Thyroid gland (tissue), 4 donors: ENCODE measurements around the gene NEDD4. TPM values are rescaled to one million over a fixed set of nuclear protein-coding genes. Genes with fewer than 3 reads are reported as not detected.
"Not testable (repeated sequence)": the region's sequence is repeated elsewhere in the genome, so short reads cannot be mapped to it uniquely, and the experiment has no call there.

Experiments used
- DNase-seq, 2 donors: peaks; one replicate each; pipeline ENCODE4 v3.0.0-alpha.2; 2019
- H3K27ac ChIP-seq, 3 donors: fragments of 200-600 bp; sonication (generic); 1 replicate in 2 of 3; 2 replicates in 1 of 3; pipeline ENCODE4 v1.5.1; 2016 to 2019; ENCODE audit warnings: mild to moderate bottlenecking in 1 of 3, moderate library complexity in 1 of 3
- H3K27me3 ChIP-seq: fragments of 200-600 bp; sonication (generic); one replicate; pipeline ENCODE4 v1.5.1; 2019
- H3K36me3 ChIP-seq, 2 donors: fragments of 200-600 bp; sonication (generic); one replicate each; pipeline ENCODE4 v1.5.1; 2016 to 2019
- H3K4me1 ChIP-seq, 2 donors: fragments of 200-600 bp; sonication (generic); one replicate each; pipeline ENCODE4 v1.5.1; 2017 to 2019
- H3K4me3 ChIP-seq, 3 donors: fragments of 200-600 bp; sonication (generic); replicated peaks in 1 of 3; 1 replicate in 2 of 3; 2 replicates in 1 of 3; pipeline ENCODE4 v1.5.1; 2016; ENCODE audit warnings: mild to moderate bottlenecking in 1 of 3
- H3K9me3 ChIP-seq: fragments of 200-600 bp; sonication (generic); one replicate; pipeline ENCODE4 v1.5.1; 2017
- CTCF ChIP-seq, 6 experiments: fragments of 200-600 bp in 3 of 6; fragments of 450-650 bp in 3 of 6; sonication (generic) in 3 of 6; IDR thresholded peaks; one replicate each; pipeline ENCODE4 v1.5.1; 2016 to 2019; ENCODE audit warnings: antibody characterized with exemption in 6 of 6, mild to moderate bottlenecking in 2 of 6, inconsistent platforms in 1 of 6, moderate library complexity in 1 of 6
- POLR2A ChIP-seq, 2 donors: fragments of 450-650 bp; IDR thresholded peaks; one replicate each; pipeline ENCODE4 v1.6.1; 2017; ENCODE audit warnings: antibody characterized with exemption in 2 of 2, mild to moderate bottlenecking in 2 of 2, moderate library complexity in 1 of 2
- WGBS, 2 donors: methylation state at CpG; one replicate each; pipeline ENCODE4 v1.1.5; 2017; 5-methylcytosine and 5-hydroxymethylcytosine counted together
- intact Hi-C: fragments of 100-400 bp; cut with DNase I; formaldehyde crosslinking; loops from one replicate; pipeline ENCODE4 v1.15.1; 2023
- total RNA-seq, 4 donors: library from RNA; depleted of rRNA; stranded (reverse); fragments of >200 nt; gene quantifications; one replicate each; pipeline ENCODE4 v1.2.3, GENCODE V29; 2016

Gene NEDD4
- total RNA-seq, 4 donors from 2014 or later: 10.1 to 22.1 (median 19.2) TPM

DNA sequence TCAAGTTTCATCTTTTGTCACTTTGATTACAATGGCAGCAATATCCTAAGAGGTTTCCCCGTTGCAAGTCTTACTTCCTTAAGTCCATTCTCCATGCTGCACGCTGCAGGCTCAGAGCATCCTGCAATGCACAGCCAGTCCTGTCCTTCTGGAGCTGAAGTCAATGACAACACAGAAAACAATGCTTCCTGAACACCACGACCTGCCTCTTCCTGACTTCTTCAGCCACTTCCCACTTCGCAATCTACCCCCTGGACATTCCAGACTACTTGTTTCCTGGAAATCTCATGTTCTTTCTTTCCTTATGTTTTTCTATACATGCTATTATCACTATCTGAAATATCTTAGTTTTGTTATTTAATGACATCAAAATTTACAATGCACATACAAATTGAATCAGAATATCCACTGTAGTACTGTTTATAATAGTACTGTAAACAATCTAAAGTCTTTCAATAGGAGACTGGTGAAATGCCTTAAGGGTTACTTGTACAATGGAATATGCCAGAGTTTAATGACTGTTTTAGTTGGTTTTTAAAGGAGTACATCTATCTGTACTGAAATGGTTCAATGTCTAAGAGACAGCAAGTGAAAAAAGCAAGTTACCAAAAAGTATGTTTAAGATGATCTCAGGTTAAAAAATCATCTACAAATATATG, 136.8 kb downstream of the NEDD4 start:
- H3K36me3 ChIP-seq: no peaks in the 10 kb centered on the region

DNA sequence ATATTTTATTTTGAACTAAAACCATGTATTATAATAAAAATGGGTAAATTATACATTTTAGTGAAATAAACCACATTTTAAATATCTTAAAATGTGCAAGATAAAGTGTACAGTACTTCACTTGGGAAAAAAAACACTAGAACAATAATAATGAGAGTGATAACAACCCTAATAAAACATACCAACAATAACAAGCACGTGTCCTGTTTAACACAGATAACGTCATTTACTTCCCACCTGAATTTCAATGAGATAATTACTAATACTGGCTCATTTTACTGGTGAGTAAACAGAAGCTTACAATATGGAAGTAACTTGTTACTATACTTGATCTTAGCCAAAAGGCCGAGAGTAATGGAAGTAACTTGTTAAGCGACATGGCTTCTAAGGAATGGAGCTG, 140.3 kb downstream of the NEDD4 start:
- no peaks in the 10 kb centered on the region for H3K9me3 ChIP-seq
- no peak overlapping the region for H3K4me3 ChIP-seq
- no peak for DNase-seq
- no peak overlapping the region for H3K27ac ChIP-seq
- WGBS, 2 donors: 91 to 92% methylated on average over 4 of the region's 4 CpGs
- H3K27me3 ChIP-seq: no peaks in the 10 kb centered on the region
- intact Hi-C loops: no loop called here
- no peak for TF ChIP-seq CTCF (IDR thresholded peaks at IDR 0.05)
- TF ChIP-seq POLR2A (IDR thresholded peaks at IDR 0.05): no peak
- no peaks in the 10 kb centered on the region for H3K36me3 ChIP-seq
- no peaks in the 10 kb centered on the region for H3K4me1 ChIP-seq

More for the DNA sequence above, 136.8 kb downstream of the NEDD4 start:
- no peaks in the 10 kb centered on the region for H3K4me1 ChIP-seq
- no peak overlapping the region for H3K4me3 ChIP-seq
- intact Hi-C loops: no loop called here
- DNase-seq: no peak
- H3K9me3 ChIP-seq: no peaks in the 10 kb centered on the region
- no peaks in the 10 kb centered on the region for H3K27me3 ChIP-seq
- no peak for TF ChIP-seq CTCF (IDR thresholded peaks at IDR 0.05)
- TF ChIP-seq POLR2A (IDR thresholded peaks at IDR 0.05): no peak
- WGBS, 2 donors: 63 to 80% methylated on average over 4 of the region's 4 CpGs
- no peak overlapping the region for H3K27ac ChIP-seq

DNA sequence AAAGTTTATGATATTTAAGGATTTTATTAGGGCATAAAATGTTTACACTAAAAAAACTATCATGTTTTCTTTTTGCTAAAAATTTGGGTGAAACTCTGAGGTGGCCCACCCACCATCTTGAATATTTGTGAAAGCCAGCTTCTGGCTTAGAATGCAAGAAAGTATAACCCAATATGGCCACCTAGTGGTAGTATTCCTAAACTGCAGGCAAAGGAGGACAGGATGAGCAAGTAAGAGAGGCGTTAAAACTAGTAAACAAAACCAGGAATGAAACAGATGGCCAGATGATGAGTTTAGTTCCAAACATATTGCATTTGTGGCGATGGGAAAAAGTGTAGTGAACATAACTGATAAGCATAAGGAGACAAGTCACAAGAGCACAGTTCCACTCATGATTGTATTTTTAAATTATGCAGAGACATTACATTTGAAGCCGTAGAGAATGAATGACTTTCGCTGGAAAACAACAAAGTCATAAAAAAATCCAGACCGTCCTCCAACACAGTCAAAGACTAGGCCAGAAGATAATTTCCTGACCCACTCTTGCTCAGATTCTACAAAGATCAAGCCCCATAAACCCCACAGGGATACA, 147.2 kb downstream of the NEDD4 start:
- Histone ChIP-seq H3K27me3 (no peaks in the 10 kb centered on the region), H3K4me1 (no peaks in the 10 kb centered on the region), H3K4me3 (no peak overlapping the region), H3K36me3 (peaks cover 0 to 3% of the 10 kb centered on the region in 2 donors), H3K9me3 (no peaks in the 10 kb centered on the region), H3K27ac (no peak overlapping the region)
- intact Hi-C loops: loop anchor here (5.0 kb wide), 1 partner anchor 199 kb away; no protein-coding TSS in a partner anchor
- DNase-seq: peak; percentile 23 to 26
- 48 to 51% methylated on average over 5 of the region's 5 CpGs for WGBS, 2 donors
- TF ChIP-seq CTCF (IDR thresholded peaks at IDR 0.05) (peak; percentile 83 to 91 (median 84)), POLR2A (IDR thresholded peaks at IDR 0.05) (no peak)

GRCh38 chr15:55842897-55843296, 150.5 kb downstream of the NEDD4 start:
- H3K4me3 ChIP-seq, DNase-seq, H3K9me3 ChIP-seq, H3K27me3 ChIP-seq, intact Hi-C loops, H3K27ac ChIP-seq, H3K36me3 ChIP-seq, H3K4me1 ChIP-seq: not testable (repeated sequence)
- WGBS, 2 donors: 92 to 96% methylated on average over 4 of the region's 4 CpGs

GRCh38 chr15:55835866-55836265, 157.5 kb downstream of the NEDD4 start:
- no peak overlapping the region for H3K4me3 ChIP-seq
- intact Hi-C loops: no loop called here
- no peaks in the 10 kb centered on the region for H3K9me3 ChIP-seq
- peaks cover 8 to 12% of the 10 kb centered on the region in 2 donors for H3K4me1 ChIP-seq
- H3K36me3 ChIP-seq: no peaks in the 10 kb centered on the region
- H3K27me3 ChIP-seq: no peaks in the 10 kb centered on the region
- peak overlapping the region; percentile 29 to 39 (median 34) for H3K27ac ChIP-seq
- peak; percentile 73 to 74 for DNase-seq
- 36 to 47% methylated on average over 3 of the region's 3 CpGs for WGBS, 2 donors
- TF ChIP-seq CTCF (IDR thresholded peaks at IDR 0.05): no peak
- TF ChIP-seq POLR2A (IDR thresholded peaks at IDR 0.05): peak in 1 of 2 donors; percentile 23
